Measurements from ENCODE around the gene ESRRB.
A peak's percentile ranks its signal among the peaks of the same experiment; 100 is the strongest.

ESRRB gene

DNA sequence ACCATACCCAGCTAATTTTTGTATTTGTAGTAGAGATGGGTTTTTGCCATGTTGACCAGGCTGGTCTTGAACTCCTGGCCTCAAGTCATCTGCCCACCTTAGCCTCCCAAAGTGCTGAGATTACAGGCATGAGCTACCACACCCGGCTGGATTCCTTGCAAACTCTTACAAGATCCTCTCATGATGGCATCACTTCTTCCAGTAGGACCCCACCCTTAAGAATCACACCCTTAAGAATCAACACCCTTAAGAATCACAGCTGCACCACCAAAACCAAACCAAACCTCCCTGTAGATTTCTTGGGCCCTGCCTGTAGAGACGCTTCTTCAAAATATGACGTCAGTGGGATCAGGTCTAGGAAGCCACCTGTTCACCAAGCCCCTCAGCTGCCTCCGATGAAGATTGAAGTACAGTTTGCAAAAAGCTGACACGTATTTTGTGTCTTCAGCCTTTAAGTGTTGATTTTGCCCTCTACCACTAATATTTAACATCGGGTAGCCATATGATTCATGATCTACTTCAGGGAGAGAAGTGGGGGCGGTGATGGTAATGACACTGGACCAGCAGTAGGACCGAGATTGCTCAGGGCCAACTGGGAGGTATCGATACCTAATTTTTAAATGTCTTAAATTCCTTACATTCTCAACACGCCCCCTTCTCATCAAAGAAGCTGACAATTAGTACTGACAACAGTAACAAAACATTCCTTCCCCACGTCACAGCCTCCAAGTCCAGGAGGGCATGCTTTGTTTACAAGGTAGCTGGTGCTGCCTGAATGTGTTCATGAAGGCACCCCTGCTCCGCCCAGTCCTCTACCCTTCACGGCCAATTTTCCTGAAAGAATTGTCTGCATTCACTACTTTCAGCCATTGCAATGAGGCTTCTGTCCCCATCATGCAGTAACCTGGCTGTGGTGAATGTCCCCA is 57.2 kb downstream of the ESRRB start:
- TF ChIP-seq CREB1 (IDR thresholded peaks at IDR 0.05; ENCODE audit: low read depth) (no peak), TAF1 (IDR thresholded peaks at IDR 0.05; ENCODE audit: low read depth) (no peak), EP300 (IDR thresholded peaks at IDR 0.05; ENCODE audit: borderline replicate concordance) (no peak), TEAD4 (IDR thresholded peaks at IDR 0.05) (0 out of 2 replicates have a peak, but pooled peaks have one; percentile 21), EGR1 (IDR thresholded peaks at IDR 0.05) (no peak)

DNA sequence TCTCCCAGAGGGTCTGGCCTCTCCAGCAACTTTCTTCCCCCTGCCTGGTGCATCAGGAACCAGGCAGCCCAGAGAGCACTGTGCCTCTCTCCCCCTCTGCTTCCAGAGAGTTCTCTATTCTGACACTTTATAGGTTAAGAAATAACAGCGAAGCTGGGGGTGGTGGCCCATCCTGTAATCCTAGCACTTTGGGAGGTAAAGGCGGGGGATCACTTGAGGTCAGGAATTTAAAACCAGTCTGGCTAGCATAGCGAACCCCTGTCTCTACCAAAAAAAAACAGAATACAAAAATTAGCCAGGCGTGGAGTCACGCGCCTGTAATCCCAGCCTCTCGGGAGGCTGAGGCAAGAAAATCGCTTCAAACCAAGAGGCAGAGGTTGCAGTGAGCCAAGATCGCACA is 58.3 kb downstream of the ESRRB start:
- TF ChIP-seq NFIC (IDR thresholded peaks at IDR 0.05) (peak; percentile 58; the same call in 1 of the 2 replicates), EGR1 (IDR thresholded peaks at IDR 0.05) (no peak), RAD21 (IDR thresholded peaks at IDR 0.05; ENCODE audit: low read depth) (0 out of 2 replicates have a peak, but pooled peaks have one; percentile 1), FOXM1 (IDR thresholded peaks at IDR 0.05; ENCODE audit: borderline replicate concordance, low read depth) (peak; percentile 60), EP300 (IDR thresholded peaks at IDR 0.05; ENCODE audit: borderline replicate concordance) (peak; percentile 74; the same call in 1 of the 2 replicates), TEAD4 (IDR thresholded peaks at IDR 0.05) (peak; percentile 77), TCF12 (IDR thresholded peaks at IDR 0.05; ENCODE audit: low read depth) (peak; percentile 85), ZBTB7A (IDR thresholded peaks at IDR 0.05; ENCODE audit: low read depth) (0 out of 2 replicates have a peak, but pooled peaks have one; percentile 18), TAF1 (IDR thresholded peaks at IDR 0.05; ENCODE audit: low read depth) (no peak)
- TF ChIP-seq, protein P1, sequence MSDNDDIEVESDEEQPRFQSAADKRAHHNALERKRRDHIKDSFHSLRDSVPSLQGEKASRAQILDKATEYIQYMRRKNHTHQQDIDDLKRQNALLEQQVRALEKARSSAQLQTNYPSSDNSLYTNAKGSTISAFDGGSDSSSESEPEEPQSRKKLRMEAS (IDR thresholded peaks at IDR 0.05), result peak; percentile 9; the same call in 1 of the 2 replicates
- TF ChIP-seq, protein P2, sequence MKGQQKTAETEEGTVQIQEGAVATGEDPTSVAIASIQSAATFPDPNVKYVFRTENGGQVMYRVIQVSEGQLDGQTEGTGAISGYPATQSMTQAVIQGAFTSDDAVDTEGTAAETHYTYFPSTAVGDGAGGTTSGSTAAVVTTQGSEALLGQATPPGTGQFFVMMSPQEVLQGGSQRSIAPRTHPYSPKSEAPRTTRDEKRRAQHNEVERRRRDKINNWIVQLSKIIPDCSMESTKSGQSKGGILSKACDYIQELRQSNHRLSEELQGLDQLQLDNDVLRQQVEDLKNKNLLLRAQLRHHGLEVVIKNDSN (IDR thresholded peaks at IDR 0.05), result peak; percentile 49; the same call in 1 of the 2 replicates

DNA sequence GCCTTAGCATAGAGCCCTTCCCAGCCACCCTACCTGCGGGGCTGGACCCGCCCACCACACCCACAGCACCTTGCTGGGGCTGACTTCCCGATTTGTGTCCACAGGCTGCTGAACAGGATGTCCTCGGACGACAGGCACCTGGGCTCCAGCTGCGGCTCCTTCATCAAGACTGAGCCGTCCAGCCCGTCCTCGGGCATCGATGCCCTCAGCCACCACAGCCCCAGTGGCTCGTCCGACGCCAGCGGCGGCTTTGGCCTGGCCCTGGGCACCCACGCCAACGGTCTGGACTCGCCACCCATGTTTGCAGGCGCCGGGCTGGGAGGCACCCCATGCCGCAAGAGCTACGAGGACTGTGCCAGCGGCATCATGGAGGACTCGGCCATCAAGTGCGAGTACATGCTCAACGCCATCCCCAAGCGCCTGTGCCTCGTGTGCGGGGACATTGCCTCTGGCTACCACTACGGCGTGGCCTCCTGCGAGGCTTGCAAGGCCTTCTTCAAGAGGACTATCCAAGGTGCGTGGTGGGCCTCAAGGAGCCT is 63.4 kb downstream of the ESRRB start:
- TF ChIP-seq TCF12 (IDR thresholded peaks at IDR 0.05; ENCODE audit: low read depth) (no peak), RAD21 (IDR thresholded peaks at IDR 0.05; ENCODE audit: low read depth) (no peak)

DNA sequence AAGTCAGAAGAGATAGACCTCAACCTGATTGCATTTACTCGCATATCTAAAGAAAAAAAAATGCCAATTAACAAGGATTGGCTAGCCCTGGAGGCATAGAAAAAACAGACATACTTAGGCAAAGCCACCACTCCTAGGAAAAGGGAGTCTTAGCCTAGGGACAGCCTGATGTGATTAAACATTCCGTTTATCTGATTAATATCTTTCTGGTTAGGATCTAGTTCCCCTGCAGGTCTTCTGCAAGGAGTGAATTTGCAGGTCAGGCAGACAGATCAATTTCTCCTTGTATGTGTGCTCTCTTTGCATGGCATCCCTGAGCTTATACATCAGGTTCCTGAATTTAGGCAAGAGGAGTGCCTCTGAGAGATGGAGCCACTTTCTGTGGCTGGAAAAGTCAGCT is 70.5 kb downstream of the ESRRB start:
- TF ChIP-seq TEAD4 (IDR thresholded peaks at IDR 0.05) (no peak), CREB1 (IDR thresholded peaks at IDR 0.05; ENCODE audit: low read depth) (no peak), ZBTB7A (IDR thresholded peaks at IDR 0.05; ENCODE audit: low read depth) (no peak), EGR1 (IDR thresholded peaks at IDR 0.05) (no peak), TAF1 (IDR thresholded peaks at IDR 0.05; ENCODE audit: low read depth) (no peak), TCF12 (IDR thresholded peaks at IDR 0.05; ENCODE audit: low read depth) (no peak), NFIC (IDR thresholded peaks at IDR 0.05) (no peak), YY1 (IDR thresholded peaks at IDR 0.05; ENCODE audit: low read depth) (no peak), RAD21 (IDR thresholded peaks at IDR 0.05; ENCODE audit: low read depth) (no peak), FOXM1 (IDR thresholded peaks at IDR 0.05; ENCODE audit: borderline replicate concordance, low read depth) (no peak), EP300 (IDR thresholded peaks at IDR 0.05; ENCODE audit: borderline replicate concordance) (no peak), CEBPB (IDR thresholded peaks at IDR 0.05) (no peak)
- TF ChIP-seq, protein P1 (IDR thresholded peaks at IDR 0.05), result no peak
- TF ChIP-seq, protein P2 (IDR thresholded peaks at IDR 0.05), result no peak
- TF ChIP-seq, protein P3, sequence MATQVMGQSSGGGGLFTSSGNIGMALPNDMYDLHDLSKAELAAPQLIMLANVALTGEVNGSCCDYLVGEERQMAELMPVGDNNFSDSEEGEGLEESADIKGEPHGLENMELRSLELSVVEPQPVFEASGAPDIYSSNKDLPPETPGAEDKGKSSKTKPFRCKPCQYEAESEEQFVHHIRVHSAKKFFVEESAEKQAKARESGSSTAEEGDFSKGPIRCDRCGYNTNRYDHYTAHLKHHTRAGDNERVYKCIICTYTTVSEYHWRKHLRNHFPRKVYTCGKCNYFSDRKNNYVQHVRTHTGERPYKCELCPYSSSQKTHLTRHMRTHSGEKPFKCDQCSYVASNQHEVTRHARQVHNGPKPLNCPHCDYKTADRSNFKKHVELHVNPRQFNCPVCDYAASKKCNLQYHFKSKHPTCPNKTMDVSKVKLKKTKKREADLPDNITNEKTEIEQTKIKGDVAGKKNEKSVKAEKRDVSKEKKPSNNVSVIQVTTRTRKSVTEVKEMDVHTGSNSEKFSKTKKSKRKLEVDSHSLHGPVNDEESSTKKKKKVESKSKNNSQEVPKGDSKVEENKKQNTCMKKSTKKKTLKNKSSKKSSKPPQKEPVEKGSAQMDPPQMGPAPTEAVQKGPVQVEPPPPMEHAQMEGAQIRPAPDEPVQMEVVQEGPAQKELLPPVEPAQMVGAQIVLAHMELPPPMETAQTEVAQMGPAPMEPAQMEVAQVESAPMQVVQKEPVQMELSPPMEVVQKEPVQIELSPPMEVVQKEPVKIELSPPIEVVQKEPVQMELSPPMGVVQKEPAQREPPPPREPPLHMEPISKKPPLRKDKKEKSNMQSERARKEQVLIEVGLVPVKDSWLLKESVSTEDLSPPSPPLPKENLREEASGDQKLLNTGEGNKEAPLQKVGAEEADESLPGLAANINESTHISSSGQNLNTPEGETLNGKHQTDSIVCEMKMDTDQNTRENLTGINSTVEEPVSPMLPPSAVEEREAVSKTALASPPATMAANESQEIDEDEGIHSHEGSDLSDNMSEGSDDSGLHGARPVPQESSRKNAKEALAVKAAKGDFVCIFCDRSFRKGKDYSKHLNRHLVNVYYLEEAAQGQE (IDR thresholded peaks at IDR 0.05; ENCODE audit: low read depth), result no peak

DNA sequence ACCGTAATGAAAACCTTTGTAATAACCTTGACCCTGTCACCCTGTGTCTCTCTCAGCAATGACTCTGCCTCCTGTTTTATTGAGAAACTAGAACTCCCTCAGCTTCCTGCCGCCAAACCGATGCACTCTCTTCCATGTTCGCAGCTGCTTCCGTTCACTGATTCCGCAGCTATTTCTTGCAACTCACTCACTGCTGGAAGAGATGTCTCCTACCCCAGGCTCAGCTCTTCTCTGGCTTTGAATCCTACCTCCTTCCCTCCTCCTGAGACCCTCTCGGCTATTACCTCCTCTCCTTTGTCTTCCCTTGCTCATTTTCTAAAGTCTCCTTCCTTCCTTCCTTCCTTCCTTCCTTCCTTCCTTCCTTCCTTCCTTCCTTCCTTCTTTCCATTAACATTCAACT is 71.0 kb downstream of the ESRRB start:
- TF ChIP-seq YY1 (IDR thresholded peaks at IDR 0.05; ENCODE audit: low read depth) (no peak), TAF1 (IDR thresholded peaks at IDR 0.05; ENCODE audit: low read depth) (no peak), EP300 (IDR thresholded peaks at IDR 0.05; ENCODE audit: borderline replicate concordance) (no peak), CREB1 (IDR thresholded peaks at IDR 0.05; ENCODE audit: low read depth) (no peak), TEAD4 (IDR thresholded peaks at IDR 0.05) (no peak), FOXM1 (IDR thresholded peaks at IDR 0.05; ENCODE audit: borderline replicate concordance, low read depth) (no peak), TCF12 (IDR thresholded peaks at IDR 0.05; ENCODE audit: low read depth) (no peak), NFIC (IDR thresholded peaks at IDR 0.05) (no peak), ZBTB7A (IDR thresholded peaks at IDR 0.05; ENCODE audit: low read depth) (no peak)
- TF ChIP-seq, protein P2 (IDR thresholded peaks at IDR 0.05), result no peak
- TF ChIP-seq, protein P3 (IDR thresholded peaks at IDR 0.05; ENCODE audit: low read depth), result no peak
- TF ChIP-seq, protein P1 (IDR thresholded peaks at IDR 0.05), result no peak
